ENCODE results near the gene MAP3K5.

The MAP3K5 gene

DNA sequence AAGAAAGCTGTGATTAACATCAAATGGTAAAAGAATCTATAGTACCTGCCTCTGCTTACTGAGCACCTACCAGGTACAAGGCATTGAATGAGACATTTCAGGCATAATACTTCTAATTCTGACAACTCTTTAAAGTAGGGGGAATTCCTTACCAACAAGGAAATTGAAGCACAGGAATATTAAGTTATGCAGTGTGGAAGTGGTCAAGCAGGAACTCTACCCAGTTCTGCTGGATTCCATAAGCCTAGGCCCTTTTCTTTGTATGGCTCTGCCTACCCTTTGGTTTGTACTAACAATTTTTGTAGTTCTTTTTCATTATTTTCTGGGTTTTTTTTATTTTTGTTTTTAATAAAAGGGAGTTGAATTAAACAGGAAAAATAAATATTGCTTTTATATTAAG lies 114.5 kb downstream of the MAP3K5 start:
- no peak for DNase-seq

- no peak for DNase-seq
Measured at GRCh38 chr6:136677344-136677743, 114.9 kb downstream of the MAP3K5 start.

- DNase-seq = no peak
Measured at GRCh38 chr6:136676075-136676474, 116.2 kb downstream of the MAP3K5 start.

GRCh38 chr6:136673571-136673970 lies 118.7 kb downstream of the MAP3K5 start:
- DNase-seq = no peak

DNA sequence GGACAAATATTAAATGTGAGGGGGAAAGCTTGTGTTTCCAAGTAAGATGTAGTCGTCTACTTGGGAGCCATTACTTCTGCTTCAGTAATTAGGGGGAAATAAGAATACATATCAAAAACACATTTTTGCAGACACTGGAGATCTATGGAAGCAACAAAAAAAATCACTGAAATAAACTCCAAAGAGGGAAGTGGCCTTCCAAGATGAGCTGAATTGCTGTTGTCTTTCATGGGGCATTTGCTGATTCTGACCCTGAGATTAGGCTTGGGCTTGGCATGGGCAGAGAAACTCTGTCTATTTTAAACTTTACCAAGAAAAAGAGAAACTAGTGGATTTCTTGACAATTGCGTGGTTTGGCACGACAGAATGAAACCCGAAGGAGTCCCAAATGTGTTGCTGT lies 120.1 kb downstream of the MAP3K5 start:
- DNase-seq = no peak

GRCh38 chr6:136669299-136669699 lies 123.0 kb downstream of the MAP3K5 start:
- DNase-seq = no peak

GRCh38 chr6:136668571-136668970 lies 123.7 kb downstream of the MAP3K5 start:
- DNase-seq = no peak

- DNase-seq = no peak
Measured at GRCh38 chr6:136666041-136666440, 126.2 kb downstream of the MAP3K5 start.

DNA sequence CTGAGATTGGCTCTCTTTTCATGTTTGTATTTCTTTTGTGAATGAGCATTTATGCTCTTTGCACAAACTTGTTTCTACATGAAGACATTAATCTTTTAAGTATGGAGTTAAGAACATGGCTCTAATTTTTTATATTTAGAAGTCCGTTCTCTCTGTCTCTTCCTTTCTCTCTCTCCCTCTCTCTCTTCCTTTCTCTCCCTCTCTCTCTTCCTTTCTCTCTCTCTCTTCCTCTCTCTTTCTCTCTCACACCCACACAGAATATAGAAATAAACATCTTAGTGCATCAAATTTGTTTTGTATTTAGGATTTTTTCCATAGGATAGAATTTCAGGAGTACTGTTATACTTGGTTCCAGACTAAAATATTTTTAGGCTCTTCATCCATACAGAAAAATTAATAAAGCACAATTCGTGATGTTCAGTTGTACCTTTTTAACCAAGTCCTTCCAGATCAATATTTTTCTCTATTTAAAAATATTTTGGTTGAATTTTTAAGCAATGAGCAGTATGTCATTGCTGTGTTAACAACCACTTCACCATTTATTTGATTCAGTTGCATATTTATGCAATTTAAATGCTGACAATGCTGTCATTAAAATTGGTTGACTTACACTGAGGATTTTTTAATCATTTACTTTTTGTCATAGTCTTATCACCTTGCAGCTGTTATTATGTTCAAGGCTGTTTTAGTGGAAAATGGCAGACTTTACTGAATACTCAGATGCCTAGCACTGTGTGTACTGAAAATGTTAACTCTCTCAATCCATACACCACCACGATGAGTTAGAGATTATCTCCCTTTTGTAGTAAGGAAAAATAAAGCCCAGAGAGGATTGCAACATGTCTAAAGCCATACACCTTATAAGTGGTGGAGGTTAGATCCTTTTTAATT lies 129.7 kb downstream of the MAP3K5 start:
- no peak for DNase-seq

DNA sequence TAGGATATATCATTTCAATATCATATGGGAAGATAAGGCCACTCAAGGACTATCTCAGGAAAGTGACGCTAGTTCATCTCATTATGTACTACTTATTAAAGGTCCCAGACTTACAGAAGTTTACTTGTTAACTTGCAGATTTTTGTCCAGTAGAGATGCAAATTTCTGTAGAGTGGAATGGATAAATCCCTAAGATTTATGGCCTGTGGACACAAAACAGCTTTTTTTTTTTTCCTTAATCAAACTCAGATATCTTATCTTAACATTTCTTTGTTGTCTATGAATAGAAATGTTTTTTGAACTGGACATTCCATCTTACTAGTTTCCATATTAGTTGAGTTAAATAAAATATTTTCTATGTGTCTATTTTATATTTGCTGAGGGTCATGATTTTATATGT lies 131.6 kb downstream of the MAP3K5 start:
- DNase-seq = no peak

DNA sequence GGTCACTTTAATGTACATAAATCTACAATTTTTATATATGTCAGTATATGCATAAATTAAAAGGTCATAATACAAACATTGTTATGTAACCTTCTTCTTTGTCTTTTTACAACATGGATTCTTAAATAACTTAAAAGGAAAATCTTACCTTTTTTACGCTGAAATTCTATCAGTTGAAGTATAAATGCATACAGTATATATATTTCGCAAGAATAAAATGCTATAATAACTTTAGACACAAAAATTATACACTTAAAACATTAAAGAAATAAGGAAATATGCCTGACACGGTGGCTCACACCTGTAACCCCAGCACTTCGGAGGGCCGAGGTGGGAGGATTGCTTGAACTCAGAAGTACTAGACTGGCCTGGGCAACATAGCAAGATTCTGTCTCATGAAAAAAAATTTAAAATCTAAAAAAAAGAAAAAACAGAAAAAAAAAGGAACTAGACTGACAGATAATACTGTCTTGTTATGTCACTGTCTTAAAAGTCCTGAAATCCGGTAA lies 132.2 kb downstream of the MAP3K5 start:
- DNase-seq = no peak

GRCh38 chr6:136658711-136659110 lies 133.6 kb downstream of the MAP3K5 start:
- DNase-seq = no peak

GRCh38 chr6:136657666-136658065 lies 134.6 kb downstream of the MAP3K5 start:
- DNase-seq = no peak

DNA sequence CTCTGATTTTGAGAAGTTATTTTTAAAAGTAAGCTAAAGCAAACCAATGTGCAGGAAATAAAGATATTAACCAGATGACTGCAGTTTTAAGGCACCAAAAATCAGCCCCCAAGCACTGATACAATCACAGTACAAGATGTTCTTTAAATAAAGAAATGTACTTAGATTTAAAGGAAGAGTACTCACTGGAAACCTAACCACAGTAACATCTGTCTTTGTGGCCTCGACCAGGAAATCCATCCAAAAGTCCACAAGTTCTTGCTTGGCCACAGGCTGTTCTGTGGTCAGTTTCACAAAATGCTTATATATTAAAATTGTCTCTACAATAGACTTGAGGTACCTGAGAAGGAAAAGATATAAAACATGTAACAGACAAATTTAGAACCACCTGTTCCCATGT lies 136.2 kb downstream of the MAP3K5 start:
- no peak for DNase-seq

- no peak for DNase-seq
Measured at GRCh38 chr6:136655239-136656014, 136.8 kb downstream of the MAP3K5 start.

DNA sequence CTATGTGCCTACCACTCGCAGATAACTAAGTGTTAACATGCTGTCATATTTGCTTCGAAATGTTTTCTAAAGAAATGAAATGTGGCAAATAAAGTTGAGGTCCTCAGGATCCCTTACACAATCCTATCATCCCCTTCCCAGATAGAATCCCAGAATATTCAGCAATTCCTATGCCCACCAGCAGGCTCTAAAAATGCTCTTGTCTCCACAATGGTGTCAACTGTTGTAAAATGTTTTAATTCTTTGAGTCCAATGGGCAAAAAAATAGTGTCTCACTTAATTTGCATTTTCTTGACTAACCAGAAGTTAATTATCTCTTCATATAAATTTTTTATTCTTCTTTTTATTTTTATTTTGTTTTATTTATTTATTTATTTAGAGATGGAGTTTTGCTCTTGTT lies 138.2 kb downstream of the MAP3K5 start:
- DNase-seq = no peak

DNA sequence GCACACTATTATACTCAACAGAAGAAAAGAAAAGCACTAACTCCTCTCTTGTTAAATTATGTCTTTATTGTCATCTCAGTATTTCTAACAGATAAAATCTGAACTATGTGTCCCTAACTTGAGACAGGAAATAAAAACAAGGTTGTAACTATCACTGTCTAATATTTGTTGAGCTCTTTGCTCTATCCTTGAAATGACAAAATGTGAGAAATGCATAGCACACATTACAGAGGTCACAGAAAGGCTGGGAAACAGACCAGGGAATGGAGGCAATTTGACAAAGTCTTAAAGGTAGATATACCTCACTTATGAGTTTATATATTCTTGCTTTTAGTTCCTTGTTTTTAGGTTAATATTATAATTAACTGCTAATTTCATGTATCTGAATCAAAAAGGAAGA lies 139.6 kb downstream of the MAP3K5 start:
- DNase-seq = no peak

- DNase-seq = no peak
Measured at GRCh38 chr6:136651982-136652381, 140.3 kb downstream of the MAP3K5 start.

DNA sequence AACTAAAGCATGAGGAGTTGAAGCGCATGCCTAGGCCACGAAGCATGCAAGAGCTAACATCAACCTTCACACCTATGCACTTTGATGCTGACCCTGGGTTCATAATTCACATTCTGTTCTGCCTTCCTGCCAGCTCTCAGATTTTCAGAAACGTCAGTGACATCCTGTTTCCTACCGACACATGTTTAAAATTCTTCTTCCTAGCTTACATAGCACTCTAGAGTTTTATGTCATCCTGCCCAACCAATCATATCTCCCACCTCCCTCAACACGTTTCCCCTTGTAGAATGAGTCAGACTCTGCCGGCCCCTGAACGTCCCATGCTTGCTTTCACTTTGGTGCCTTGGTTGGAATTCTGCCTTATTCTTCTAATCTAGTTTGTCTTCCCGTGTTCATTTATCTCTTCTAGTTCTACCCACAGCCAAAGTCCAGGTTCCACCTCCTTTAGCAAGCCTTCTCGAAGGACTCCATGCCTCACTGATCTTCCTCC lies 144.9 kb downstream of the MAP3K5 start:
- peak; percentile 36 to 55 for DNase-seq

- no peak for DNase-seq
Measured at GRCh38 chr6:136646377-136646776, 145.9 kb downstream of the MAP3K5 start.

DNA sequence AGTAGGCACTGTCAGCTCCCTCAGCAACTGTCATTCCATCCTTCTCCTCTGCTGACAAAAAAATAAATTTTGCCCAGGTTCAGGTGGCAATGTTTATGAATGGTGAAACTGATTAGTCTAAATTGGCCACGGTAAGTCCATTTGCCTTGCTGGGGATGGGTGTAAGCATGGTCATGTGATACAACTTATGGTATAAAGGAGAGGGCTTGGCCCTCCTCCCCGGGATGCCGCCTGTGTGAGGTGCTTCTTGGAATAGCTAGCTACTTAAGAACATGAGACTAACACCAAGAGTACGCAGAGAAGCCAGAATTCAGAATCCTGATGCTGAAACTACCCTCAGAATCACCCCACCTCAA lies 147.7 kb downstream of the MAP3K5 start:
- DNase-seq = no peak

DNA sequence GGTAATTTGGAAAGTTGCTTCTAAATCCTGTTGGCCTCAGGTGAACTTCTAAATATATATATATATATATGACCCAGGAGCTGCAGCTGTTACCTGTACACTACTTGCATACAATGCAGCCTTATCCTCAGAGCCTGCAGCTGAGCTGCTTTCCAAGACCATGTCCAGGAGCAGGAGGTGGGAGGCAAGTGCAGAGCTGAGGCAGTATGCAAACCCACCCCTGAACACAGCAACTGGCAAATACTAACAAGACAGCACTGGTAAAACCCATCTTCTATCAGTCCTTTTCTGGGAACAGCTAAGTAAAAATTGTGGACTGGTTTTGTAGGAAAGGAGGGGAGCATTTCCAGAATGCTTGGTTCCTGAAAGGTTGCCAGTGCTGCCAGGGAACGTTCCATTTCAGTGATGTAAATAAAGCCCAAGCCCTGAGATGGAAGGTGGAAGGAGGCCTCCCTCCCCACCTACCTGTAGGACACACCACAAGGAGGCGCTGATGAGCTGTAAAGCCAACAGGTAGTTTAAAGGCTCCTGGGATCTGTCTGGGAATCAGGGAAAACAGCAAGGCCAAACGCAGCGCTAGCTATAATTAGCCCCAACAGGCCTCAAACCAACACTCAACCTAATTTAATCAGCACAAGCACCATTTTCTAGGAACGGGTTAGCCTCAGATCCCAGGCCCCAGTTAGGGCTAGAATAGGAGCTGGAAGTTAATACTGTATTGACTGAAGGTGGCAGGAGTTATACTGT lies 148.3 kb downstream of the MAP3K5 start:
- DNase-seq = peak; percentile 86 to 90

- no peak for DNase-seq
Measured at GRCh38 chr6:136641873-136642465, 150.3 kb downstream of the MAP3K5 start.
